IMR-90 (cell line): ENCODE data around the gene SLC6A17. TPM values are rescaled to one million over a fixed set of nuclear protein-coding genes. Genes with fewer than 3 reads are reported as not detected.
A peak's percentile ranks its signal among the peaks of the same experiment; 100 is the strongest.

Experiments
- ATAC-seq: fragments of 200-7000 bp; cut with Tn5 transposase; 2 replicates; pipeline ENCODE4 v1.9.1; 2020; ENCODE audit warnings: low read depth, mild to moderate bottlenecking, moderate library complexity
- BruUV-seq: library from RNA; stranded (reverse); fragments of 400-500 nt; replicated peaks from 2 replicates; lab custom pipeline; 2021; lab: Mats Ljungman, UMichigan
- CTCF ChIA-PET: fragments of 300-600 bp; formaldehyde crosslinking; extraction: SDS; loops from one replicate; lab custom pipeline; 2021; ENCODE audit warnings: antibody characterized with exemption; lab: Yijun Ruan, JAX
- POLR2A ChIA-PET: fragments of 300-600 bp; sonication (Branson Sonifier 250); formaldehyde crosslinking; loops from one replicate; lab custom pipeline; 2022; ENCODE audit warnings: antibody characterized with exemption; ENCODE audit not compliant: unreplicated experiment; lab: Charles Lee
- DNase-seq: peaks from one replicate; pipeline ENCODE4 v3.0.0; 2013
- H2AFZ ChIP-seq: replicated peaks from 2 replicates; pipeline ENCODE3; 2013; ENCODE audit warnings: low read length, mild to moderate bottlenecking; ENCODE audit not compliant: poor library complexity
- H2AK5ac ChIP-seq: 2 replicates; pipeline ENCODE4 v1.6.1; 2013; ENCODE audit warnings: low read depth, low read length, inconsistent platforms
- H2AK9ac ChIP-seq: replicated peaks from 2 replicates; pipeline ENCODE3; 2013; ENCODE audit warnings: mild to moderate bottlenecking, low read depth, low read length, moderate library complexity; ENCODE audit not compliant: poor library complexity
- H2BK120ac ChIP-seq: 2 replicates; pipeline ENCODE4 v1.6.1; 2013; ENCODE audit warnings: low read depth, low read length, inconsistent platforms
- H2BK15ac ChIP-seq: 3 replicates; pipeline ENCODE4 v1.6.1; 2013; ENCODE audit warnings: low read depth, low read length, inconsistent platforms
- H2BK20ac ChIP-seq: 2 replicates; pipeline ENCODE4 v1.6.1; 2013; ENCODE audit warnings: low read depth, mild to moderate bottlenecking, inconsistent platforms, low read length, moderate library complexity
- H2BK5ac ChIP-seq: 2 replicates; pipeline ENCODE4 v1.6.1; 2013; ENCODE audit warnings: mild to moderate bottlenecking, low read depth, low read length, inconsistent platforms; ENCODE audit not compliant: poor library complexity, severe bottlenecking
- H3K14ac ChIP-seq: replicated peaks from 2 replicates; pipeline ENCODE4 v1.6.1; 2013; ENCODE audit warnings: low read depth, low read length, inconsistent platforms
- H3K18ac ChIP-seq: 2 replicates; pipeline ENCODE4 v1.6.1; 2013; ENCODE audit warnings: low read depth, low read length, control low read depth
- H3K23ac ChIP-seq: 2 replicates; pipeline ENCODE4 v1.6.1; 2013; ENCODE audit warnings: low read depth, low read length, inconsistent platforms
- H3K27ac ChIP-seq: 2 replicates; pipeline ENCODE4 v1.5.1; 2013; ENCODE audit warnings: mild to moderate bottlenecking, control low read depth, low read length; ENCODE audit not compliant: insufficient read depth
- H3K27me3 ChIP-seq: 2 replicates; pipeline ENCODE4 v1.6.1; 2013; ENCODE audit warnings: low read length; ENCODE audit not compliant: control insufficient read depth, insufficient read depth
- H3K36me3 ChIP-seq: 2 replicates; pipeline ENCODE4 v1.6.1; 2013; ENCODE audit warnings: low read length, mixed read lengths; ENCODE audit not compliant: control insufficient read depth, insufficient read depth
- H3K4ac ChIP-seq: 2 replicates; pipeline ENCODE4 v1.6.1; 2013; ENCODE audit warnings: low read depth, low read length, inconsistent platforms
- H3K4me1 ChIP-seq: 2 replicates; pipeline ENCODE4 v1.6.1; 2013; ENCODE audit warnings: low read length, mixed read lengths; ENCODE audit not compliant: control insufficient read depth, insufficient read depth
- H3K4me2 ChIP-seq: 2 replicates; pipeline ENCODE4 v1.6.1; 2013; ENCODE audit warnings: low read depth, mild to moderate bottlenecking, control low read depth, low read length, moderate library complexity
- H3K4me3 ChIP-seq: 2 replicates; pipeline ENCODE4 v1.5.1; 2013; ENCODE audit warnings: low read depth, mild to moderate bottlenecking, control low read depth, low read length, moderate library complexity; ENCODE audit not compliant: insufficient read depth
- H3K56ac ChIP-seq: 2 replicates; pipeline ENCODE4 v1.6.1; 2013; ENCODE audit warnings: low read length, inconsistent platforms; ENCODE audit not compliant: insufficient read depth; ENCODE audit errors: extremely low read depth
- H3K79me1 ChIP-seq, 2 experiments: 2 replicates each; pipeline ENCODE4 v1.6.1; 2013; ENCODE audit warnings: low read length in 2 of 2, inconsistent platforms in 1 of 2, low read depth in 1 of 2
- H3K9ac ChIP-seq: 2 replicates; pipeline ENCODE4 v1.6.1; 2013; ENCODE audit warnings: low read depth, low read length, control low read depth
- H3K9me1 ChIP-seq: 2 replicates; pipeline ENCODE4 v1.6.1; 2013; ENCODE audit warnings: low read length, inconsistent platforms; ENCODE audit not compliant: insufficient read depth
- H3K9me3 ChIP-seq: 2 replicates; pipeline ENCODE4 v1.6.1; 2013; ENCODE audit warnings: low read length; ENCODE audit not compliant: control insufficient read depth, insufficient read depth
- H4K20me1 ChIP-seq: 2 replicates; pipeline ENCODE4 v1.6.1; 2013; ENCODE audit warnings: low read length, inconsistent platforms; ENCODE audit not compliant: insufficient read depth
- H4K5ac ChIP-seq: 2 replicates; pipeline ENCODE4 v1.6.1; 2013; ENCODE audit warnings: mild to moderate bottlenecking, low read depth, low read length, control low read depth
- H4K8ac ChIP-seq, 2 experiments: 2 replicates each; pipeline ENCODE4 v1.6.1; 2013; ENCODE audit warnings: low read depth in 2 of 2, low read length in 2 of 2, control low read depth in 1 of 2, inconsistent platforms in 1 of 2
- H4K91ac ChIP-seq: 2 replicates; pipeline ENCODE4 v1.6.1; 2013; ENCODE audit warnings: low read depth, low read length, inconsistent platforms; ENCODE audit not compliant: insufficient read depth
- BHLHE40 ChIP-seq: fragments of 150-350 bp; IDR thresholded peaks from 2 replicates; pipeline ENCODE4 v1.6.1; 2016; ENCODE audit warnings: mild to moderate bottlenecking, low read depth, low read length
- FOS ChIP-seq: fragments of 150-350 bp; IDR thresholded peaks from 2 replicates; pipeline ENCODE4 v1.6.1; 2016; ENCODE audit warnings: low read depth, low read length
- MAFK ChIP-seq: IDR thresholded peaks from 2 replicates; pipeline ENCODE4 v1.6.1; 2012; ENCODE audit warnings: low read depth, low read length, improper control_type of control experiment
- POLR2A ChIP-seq: IDR thresholded peaks from 2 replicates; pipeline ENCODE4 v1.6.1; 2012; ENCODE audit warnings: mild to moderate bottlenecking, low read depth, low read length
- RCOR1 ChIP-seq: IDR thresholded peaks from 2 replicates; pipeline ENCODE4 v1.6.1; 2012; ENCODE audit warnings: mild to moderate bottlenecking, low read length, improper control_type of control experiment; ENCODE audit not compliant: insufficient replicate concordance
- WGBS, 2 experiments: methylation state at CpG; one replicate each; pipeline versions ENCODE4 v1.1.5 to v1.1.7; 2013; ENCODE audit warnings: missing lambda C conversion rate in 2 of 2; ENCODE audit not compliant: insufficient read length in 1 of 2; ENCODE audit errors: extremely low coverage in 2 of 2; 5-methylcytosine and 5-hydroxymethylcytosine counted together
- dilution Hi-C: fragments of 300-500 bp; cut with HindIII; formaldehyde crosslinking; loops from one replicate; pipeline ENCODE4 v1.14.3; 2018; ENCODE audit warnings: low sequenced_read_pairs; ENCODE audit not compliant: unreplicated experiment
- in situ Hi-C: fragments of 300-500 bp; cut with MboI; formaldehyde crosslinking; loops from 3 replicates; pipeline ENCODE4 v1.14.3; 2019; ENCODE audit warnings: low sequenced_read_pairs, inconsistent platforms, mixed read lengths
- intact Hi-C: fragments of 100-400 bp; cut with micrococcal nuclease; formaldehyde crosslinking; loops from 2 replicates; pipeline ENCODE4 v1.10.0; 2022
- polyA plus RNA-seq, 3 experiments: library from polyadenylated mRNA; depleted of rRNA; stranded (reverse); fragments of >200 nt; gene quantifications; 2 replicates each; pipeline ENCODE4 v1.2.3, GENCODE V29; 2012; ENCODE audit warnings: low replicate concordance in 1 of 3
- total RNA-seq: library from RNA; depleted of rRNA; stranded (reverse); fragments of >200 nt; gene quantifications from 2 replicates; pipeline ENCODE4 v1.2.3, GENCODE V29; 2012

The SLC6A17 gene
- total and polyA plus RNA-seq, 2 of the 4 experiments (the other 2 are of a cell fraction) = 0.54 to 0.82 TPM

DNA sequence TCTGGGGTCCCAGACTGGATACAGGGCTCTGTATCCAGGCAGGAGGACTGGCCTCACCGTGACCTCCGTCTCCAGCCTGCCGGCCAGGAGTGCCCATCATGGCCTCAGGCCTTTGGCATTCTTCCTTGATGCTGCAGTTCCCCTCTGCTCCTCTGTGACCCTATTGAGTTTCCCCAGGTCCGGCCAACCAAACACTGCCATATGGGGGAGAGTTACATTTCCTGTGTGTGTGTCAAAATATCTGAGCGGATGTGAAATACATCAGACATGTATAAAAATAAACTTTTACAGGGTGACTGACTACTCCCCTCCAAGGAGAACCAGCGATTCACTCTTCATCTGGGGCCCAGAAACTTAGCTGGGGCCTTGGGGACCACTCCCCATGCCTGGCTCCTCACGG is 48.2 kb upstream of the SLC6A17 start:
- peak overlapping the region; percentile 7; the same call in 1 of the 2 replicates for H2AK5ac ChIP-seq
- TF ChIP-seq BHLHE40 = no peak
- TF ChIP-seq MAFK = no peak
- no peak for TF ChIP-seq RCOR1
- TF ChIP-seq FOS = no peak
- TF ChIP-seq POLR2A = no peak
- peak overlapping the region; percentile 35 for H2AK9ac ChIP-seq
- H3K9ac ChIP-seq = no peak overlapping the region
- no peak overlapping the region; the same call in 1 of the 2 replicates for H2BK120ac ChIP-seq
- ChIA-PET CTCF (interaction anchor here (1.7 kb wide), 1 partner anchor 14 kb away, joined by 7 read pairs; no protein-coding TSS in a partner anchor), POLR2A (no interaction called here)
- no peaks in the 10 kb centered on the region for H4K20me1 ChIP-seq
- no peak overlapping the region for H2BK15ac ChIP-seq
- H2BK5ac ChIP-seq = no peak overlapping the region
- H3K79me1 ChIP-seq = no peaks in the 10 kb centered on the region
- no peak overlapping the region for H3K4me3 ChIP-seq
- BruUV-seq = no TSS peak
- 0 out of 2 replicates have a peak, but pooled peaks cover 2% of the 10 kb centered on the region for H3K9me1 ChIP-seq
- WGBS, 2 experiments = 0% methylated on average over 1 of the region's 7 CpGs; no CpG with 5 or more reads in 1 of the 2 experiments
- H4K91ac ChIP-seq = peak overlapping the region; percentile 2
- no peak overlapping the region for H2BK20ac ChIP-seq
- in situ Hi-C loops (no loop called here), dilution Hi-C loops (no loop called here), intact Hi-C loops (no loop called here)
- H3K4me1 ChIP-seq = no peaks in the 10 kb centered on the region; the same call in 1 of the 2 replicates
- no peak overlapping the region for H3K18ac ChIP-seq
- no peak overlapping the region for H3K56ac ChIP-seq
- H3K27me3 ChIP-seq = peaks cover 41% of the 10 kb centered on the region
- no peak overlapping the region for H3K4me2 ChIP-seq
- H3K9me3 ChIP-seq = no peaks in the 10 kb centered on the region
- ATAC-seq (no peak), DNase-seq (peak; percentile 26)
- H3K36me3 ChIP-seq = no peaks in the 10 kb centered on the region
- H4K5ac ChIP-seq = no peak overlapping the region
- H4K8ac ChIP-seq = peak overlapping the region; percentile 55 to 65; a peak in 2 of 4 replicates
- peak overlapping the region; percentile 56; the same call in 1 of the 2 replicates for H3K4ac ChIP-seq
- no peak overlapping the region for H3K23ac ChIP-seq
- H3K14ac ChIP-seq = 0 out of 2 replicates have a peak overlapping the region, but pooled peaks have one; percentile 1
- H3K27ac ChIP-seq = no peak overlapping the region
- H2AFZ ChIP-seq = peak overlapping the region; percentile 83
